ENCODE measurements around the gene PSPN. TPM values are rescaled to one million over a fixed set of nuclear protein-coding genes. Genes with fewer than 3 reads are reported as not detected.

The PSPN gene
- total RNA-seq, 4 donors from 2014 or later = 1.4 to 3.7 (median 1.8) TPM

DNA sequence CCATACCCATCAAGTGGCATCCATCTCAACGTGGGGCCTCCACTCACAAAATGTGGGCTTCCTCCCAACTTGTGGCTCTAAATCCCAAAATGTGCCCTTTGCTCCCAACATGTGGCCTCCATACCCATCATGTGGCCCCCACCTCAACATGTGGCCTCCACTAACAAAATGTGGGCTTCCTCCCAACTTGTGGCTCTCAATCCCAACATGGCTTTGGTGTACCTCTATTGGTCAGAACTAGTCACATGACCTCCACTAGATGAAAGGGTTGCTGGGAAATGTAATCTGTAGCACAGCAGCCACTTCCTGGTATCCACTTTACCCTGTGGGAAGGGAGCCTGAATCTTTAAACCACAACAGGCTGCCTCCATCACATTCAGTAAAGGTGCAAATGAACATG, 32.3 kb downstream of the PSPN start:
- no peak overlapping the region for H3K27ac ChIP-seq
- H3K27me3 ChIP-seq = no peaks in the 10 kb centered on the region
- TF ChIP-seq, protein P1, sequence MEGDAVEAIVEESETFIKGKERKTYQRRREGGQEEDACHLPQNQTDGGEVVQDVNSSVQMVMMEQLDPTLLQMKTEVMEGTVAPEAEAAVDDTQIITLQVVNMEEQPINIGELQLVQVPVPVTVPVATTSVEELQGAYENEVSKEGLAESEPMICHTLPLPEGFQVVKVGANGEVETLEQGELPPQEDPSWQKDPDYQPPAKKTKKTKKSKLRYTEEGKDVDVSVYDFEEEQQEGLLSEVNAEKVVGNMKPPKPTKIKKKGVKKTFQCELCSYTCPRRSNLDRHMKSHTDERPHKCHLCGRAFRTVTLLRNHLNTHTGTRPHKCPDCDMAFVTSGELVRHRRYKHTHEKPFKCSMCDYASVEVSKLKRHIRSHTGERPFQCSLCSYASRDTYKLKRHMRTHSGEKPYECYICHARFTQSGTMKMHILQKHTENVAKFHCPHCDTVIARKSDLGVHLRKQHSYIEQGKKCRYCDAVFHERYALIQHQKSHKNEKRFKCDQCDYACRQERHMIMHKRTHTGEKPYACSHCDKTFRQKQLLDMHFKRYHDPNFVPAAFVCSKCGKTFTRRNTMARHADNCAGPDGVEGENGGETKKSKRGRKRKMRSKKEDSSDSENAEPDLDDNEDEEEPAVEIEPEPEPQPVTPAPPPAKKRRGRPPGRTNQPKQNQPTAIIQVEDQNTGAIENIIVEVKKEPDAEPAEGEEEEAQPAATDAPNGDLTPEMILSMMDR (IDR thresholded peaks at IDR 0.05) = no peak
- TF ChIP-seq POLR2A (IDR thresholded peaks at IDR 0.05) (no peak), POLR2AphosphoS5 (IDR thresholded peaks at IDR 0.05) (no peak), EP300 (IDR thresholded peaks at IDR 0.05; ENCODE audit: low read depth) (no peak)
- intact Hi-C loops (cut with DNase I; ENCODE audit: low total_unique reads) = no loop called here
- WGBS, 2 donors (ENCODE audit: low coverage in 1 of 2) = 90% methylated on average over 1 of the region's 1 CpG; no CpG with 5 or more reads in 1 of the 2 donors
- H3K9me3 ChIP-seq = no peaks in the 10 kb centered on the region
- no peaks in the 10 kb centered on the region for H3K36me3 ChIP-seq
- in situ Hi-C loops (cut with MboI; ENCODE audit: low pct_ligation_motif_present in 1 of 4, low pct_unique_long_range_greater_than_20kb in 1 of 4, low sequenced_read_pairs in 3 of 4) = no loop called here
- H3K4me1 ChIP-seq = no peaks in the 10 kb centered on the region
- no peak overlapping the region for H3K4me3 ChIP-seq
- no peak for DNase-seq

DNA sequence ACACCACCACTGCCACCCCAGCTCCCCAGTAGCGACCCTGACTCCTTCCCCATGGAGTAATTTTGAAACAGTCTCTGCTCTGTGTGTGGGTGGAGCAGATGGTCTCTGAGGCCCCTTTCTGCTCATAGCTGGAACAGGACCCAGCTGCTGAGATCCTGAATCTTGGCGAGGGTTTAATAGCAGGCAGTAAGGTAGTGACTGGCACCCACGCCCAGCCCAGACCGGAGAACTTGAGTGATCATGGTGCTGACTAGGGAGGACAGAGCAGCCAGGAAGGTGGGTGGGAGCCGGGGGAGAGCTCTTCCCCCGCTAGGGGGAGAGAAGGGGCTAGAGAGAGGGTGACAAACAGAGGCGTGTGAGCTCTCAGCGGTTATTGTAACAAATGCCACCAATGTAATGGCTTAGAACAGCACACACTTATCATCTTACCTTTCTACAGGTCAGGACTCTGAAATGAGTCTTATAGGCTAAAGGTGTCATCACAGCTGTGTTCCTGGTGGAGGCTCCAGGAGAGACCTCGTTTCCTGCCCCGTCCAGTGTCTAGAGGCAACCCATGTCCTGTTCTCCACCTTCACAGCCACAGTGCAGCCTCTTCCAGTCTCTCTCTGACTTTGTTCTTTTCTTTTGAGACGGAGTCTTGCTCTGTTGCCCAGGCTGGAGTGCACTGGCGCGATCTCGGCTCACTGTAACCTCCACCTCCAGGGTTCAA, 35.1 kb downstream of the PSPN start:
- no peaks in the 10 kb centered on the region for H3K36me3 ChIP-seq
- no peaks in the 10 kb centered on the region for H3K4me1 ChIP-seq
- no peaks in the 10 kb centered on the region for H3K9me3 ChIP-seq
- no peak overlapping the region for H3K27ac ChIP-seq
- no peak for TF ChIP-seq POLR2AphosphoS5 (IDR thresholded peaks at IDR 0.05)
- no peak for TF ChIP-seq POLR2A (IDR thresholded peaks at IDR 0.05)
- TF ChIP-seq EP300 (IDR thresholded peaks at IDR 0.05; ENCODE audit: low read depth) = no peak
- TF ChIP-seq, protein P1 (IDR thresholded peaks at IDR 0.05) = no peak
- DNase-seq = no peak
- 59 to 61% methylated on average over 6 to 14 of the region's 14 CpGs for WGBS, 2 donors (ENCODE audit: low coverage in 1 of 2)
- H3K27me3 ChIP-seq = no peaks in the 10 kb centered on the region
- in situ Hi-C loops (cut with MboI; ENCODE audit: low pct_ligation_motif_present in 1 of 4, low pct_unique_long_range_greater_than_20kb in 1 of 4, low sequenced_read_pairs in 3 of 4) = no loop called here
- H3K4me3 ChIP-seq = no peak overlapping the region
- intact Hi-C loops (cut with DNase I; ENCODE audit: low total_unique reads) = no loop called here

DNA sequence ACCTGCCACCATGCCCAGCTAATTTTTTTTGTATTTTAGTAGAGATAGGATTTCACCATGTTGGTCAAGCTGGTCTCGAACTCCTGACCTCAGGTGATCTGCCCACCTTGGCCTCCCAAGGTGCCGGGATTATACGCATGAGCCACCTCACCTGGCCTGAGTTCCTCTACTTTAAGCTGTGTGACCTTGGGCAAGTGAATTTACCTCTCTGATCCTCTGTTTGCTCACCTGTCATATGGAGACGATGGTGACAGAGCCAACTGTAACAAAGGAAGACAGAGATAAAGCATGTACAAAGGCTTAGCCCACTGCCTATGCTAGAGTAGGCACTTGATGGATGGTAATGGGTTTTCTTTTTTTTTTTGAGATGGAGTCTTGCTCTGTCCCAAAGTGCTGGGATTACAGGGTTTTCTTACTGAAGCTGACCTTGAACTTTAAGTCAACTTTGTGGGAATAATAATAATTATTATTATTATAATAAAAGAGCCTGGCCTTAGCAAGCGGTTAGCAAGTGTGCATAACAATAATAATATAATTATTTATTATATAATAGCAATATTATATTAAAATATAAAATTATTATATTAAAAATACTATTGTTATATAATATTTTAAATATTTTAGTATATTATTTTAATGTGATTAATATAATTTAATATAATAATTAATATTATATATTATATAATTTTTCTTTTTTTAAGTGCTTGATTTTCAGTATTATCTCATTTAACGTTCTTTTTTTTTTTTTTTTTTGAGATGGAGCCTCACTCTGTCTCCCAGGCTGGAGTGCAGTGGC, 41.0 kb downstream of the PSPN start:
- Histone ChIP-seq H3K27me3 (no peaks in the 10 kb centered on the region), H3K27ac (no peak overlapping the region), H3K9me3 (no peaks in the 10 kb centered on the region), H3K4me1 (no peaks in the 10 kb centered on the region), H3K4me3 (no peak overlapping the region), H3K36me3 (no peaks in the 10 kb centered on the region)
- intact Hi-C loops (cut with DNase I; ENCODE audit: low total_unique reads) = no loop called here
- DNase-seq = no peak
- TF ChIP-seq POLR2A (IDR thresholded peaks at IDR 0.05) (no peak), POLR2AphosphoS5 (IDR thresholded peaks at IDR 0.05) (no peak), EP300 (IDR thresholded peaks at IDR 0.05; ENCODE audit: low read depth) (no peak)
- TF ChIP-seq, protein P1 (IDR thresholded peaks at IDR 0.05) = no peak
- WGBS, 2 donors (ENCODE audit: low coverage in 1 of 2) = 81 to 85% methylated on average over 2 to 6 of the region's 6 CpGs
- in situ Hi-C loops (cut with MboI; ENCODE audit: low pct_ligation_motif_present in 1 of 4, low pct_unique_long_range_greater_than_20kb in 1 of 4, low sequenced_read_pairs in 3 of 4) = no loop called here

DNA sequence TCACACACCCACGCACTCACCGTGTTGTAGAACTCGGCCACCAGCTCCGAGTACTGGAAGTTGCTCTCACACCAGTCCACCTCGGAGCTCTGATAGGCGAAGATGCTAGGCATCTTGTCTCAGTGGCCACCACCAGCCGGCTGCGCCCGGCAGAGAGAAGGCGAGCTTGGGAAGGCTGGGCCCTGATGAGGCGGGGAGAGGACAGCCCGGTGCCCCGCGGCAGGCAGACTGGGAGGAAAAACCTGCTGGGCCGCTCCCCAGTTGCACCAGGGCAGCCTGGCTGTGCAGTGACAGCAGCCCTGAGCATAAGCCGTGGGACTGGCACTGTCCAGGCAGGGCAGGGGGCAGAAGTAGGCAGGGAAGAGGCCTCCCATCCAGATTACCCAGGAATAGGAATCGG, 42.3 kb downstream of the PSPN start, which contains the start of gene ACER1:
Gene ACER1 (minus strand): TSS at position 174 of the 400 bp plus-strand sequence. CDS start 61 bp downstream, at position 113.
- Histone ChIP-seq H3K36me3 (no peaks in the 10 kb centered on the region), H3K4me1 (no peaks in the 10 kb centered on the region), H3K4me3 (no peak within 1 kb of the TSS), H3K27ac (no peak within 1 kb of the TSS), H3K27me3 (no peaks in the 10 kb centered on the region), H3K9me3 (no peaks in the 10 kb centered on the region)
- no peak for DNase-seq
- no peak for TF ChIP-seq EP300 (IDR thresholded peaks at IDR 0.05; ENCODE audit: low read depth)
- TF ChIP-seq POLR2AphosphoS5 (IDR thresholded peaks at IDR 0.05) = no peak
- no peak for TF ChIP-seq POLR2A (IDR thresholded peaks at IDR 0.05)
- TF ChIP-seq, protein P1 (IDR thresholded peaks at IDR 0.05) = no peak
- 70 to 72% methylated on average over 3 to 17 of the region's 17 CpGs for WGBS, 2 donors (ENCODE audit: low coverage in 1 of 2)
- in situ Hi-C loops (cut with MboI; ENCODE audit: low pct_ligation_motif_present in 1 of 4, low pct_unique_long_range_greater_than_20kb in 1 of 4, low sequenced_read_pairs in 3 of 4) = no loop called here
- intact Hi-C loops (cut with DNase I; ENCODE audit: low total_unique reads) = no loop called here

Data from transverse colon (tissue), 4 donors.